Lung (tissue), 12 donors: Measurements from ENCODE around the gene GNAZ. TPM values are rescaled to one million over a fixed set of nuclear protein-coding genes. Genes with fewer than 3 reads are reported as not detected.

Source experiments
- ATAC-seq: fragments of 200-7000 bp; cut with Tn5 transposase; one replicate; pipeline ENCODE4 v1.9.1; 2020; ENCODE audit warnings: moderate number of reproducible peaks; ENCODE audit not compliant: insufficient read depth, low FRiP score
- DNase-seq, 3 donors: peaks; one replicate each; pipeline ENCODE4 v3.0.0-alpha.2; 2013 to 2017
- H3K27ac ChIP-seq, 2 donors: one replicate each; pipeline ENCODE4 v1.5.1; 2013; ENCODE audit warnings: mild to moderate bottlenecking in 2 of 2, moderate library complexity in 2 of 2, control low read depth in 1 of 2, inconsistent platforms in 1 of 2, low read depth in 1 of 2, low read length in 1 of 2
- H3K27me3 ChIP-seq, 3 donors: one replicate each; pipeline ENCODE4 v1.5.1; 2013; ENCODE audit warnings: low read length in 2 of 3; ENCODE audit not compliant: control insufficient read depth in 3 of 3, insufficient read depth in 3 of 3
- H3K36me3 ChIP-seq, 4 donors: one replicate each; pipeline ENCODE4 v1.5.1; 2013; ENCODE audit warnings: low read length in 4 of 4, mild to moderate bottlenecking in 1 of 4, moderate library complexity in 1 of 4; ENCODE audit not compliant: control insufficient read depth in 4 of 4, insufficient read depth in 4 of 4
- H3K4me1 ChIP-seq, 5 donors: one replicate each; pipeline ENCODE4 v1.5.1; 2013; ENCODE audit warnings: low read length in 5 of 5, mild to moderate bottlenecking in 2 of 5, moderate library complexity in 1 of 5; ENCODE audit not compliant: control insufficient read depth in 5 of 5, insufficient read depth in 5 of 5
- H3K4me3 ChIP-seq: one replicate; pipeline ENCODE4 v1.5.1; 2013; ENCODE audit warnings: mild to moderate bottlenecking, control low read depth, moderate library complexity
- H3K9ac ChIP-seq, 2 donors: one replicate each; pipeline ENCODE4 v1.5.1; 2013; ENCODE audit warnings: low read length in 2 of 2, control low read depth in 1 of 2; ENCODE audit not compliant: insufficient read depth in 1 of 2
- H3K9me3 ChIP-seq, 4 donors: one replicate each; pipeline ENCODE4 v1.5.1; 2013; ENCODE audit warnings: low read length in 3 of 4, mild to moderate bottlenecking in 1 of 4, moderate library complexity in 1 of 4; ENCODE audit not compliant: control insufficient read depth in 4 of 4, insufficient read depth in 3 of 4
- WGBS, 2 donors: extraction: QIAGEN DNeasy Blood & Tissue Kit; methylation state at CpG; one replicate each; pipeline ENCODE4 v1.1.7; 2013; 5-methylcytosine and 5-hydroxymethylcytosine counted together
- polyA plus RNA-seq, 2 donors: library from polyadenylated mRNA; stranded (reverse); fragments of 200-250 nt; gene quantifications; one replicate each; pipeline ENCODE4 v1.2.1, GENCODE V29; 2013
- total RNA-seq, 2 donors: library from RNA; depleted of rRNA in 1 of 2; stranded (reverse); fragments of >200 nt in 1 of 2; gene quantifications; one replicate each; pipeline ENCODE4 v1.2.1, GENCODE V29; 2014 to 2021
- TF ChIP-seq, protein P1 (sequence below): IDR thresholded peaks from 2 replicates; pipeline ENCODE4 v1.5.1; 2012; ENCODE audit warnings: mild to moderate bottlenecking; ENCODE audit errors: control extremely low read depth, extremely low read depth
- donor health status: control.
- donor health status: control.
- donor health status: Bipolar disorder and iron deficiency.
- donor health status: healthy.
- donor health status: DM: yes; HTN: yes; CAD: no.

The GNAZ gene
- total and polyA plus RNA-seq, 4 donors = 0.77 to 5.0 (median 2.3) TPM

GRCh38 chr22:23118647-23119493 is 48.6 kb downstream of the GNAZ start:
- ATAC-seq (no peak), DNase-seq (no peak)
- no peaks in the 10 kb centered on the region for H3K9me3 ChIP-seq
- H3K9ac ChIP-seq = no peak overlapping the region
- no peak overlapping the region for H3K4me3 ChIP-seq
- H3K36me3 ChIP-seq = no peaks in the 10 kb centered on the region
- no peaks in the 10 kb centered on the region for H3K4me1 ChIP-seq
- H3K27me3 ChIP-seq = no peaks in the 10 kb centered on the region
- TF ChIP-seq, protein P1, sequence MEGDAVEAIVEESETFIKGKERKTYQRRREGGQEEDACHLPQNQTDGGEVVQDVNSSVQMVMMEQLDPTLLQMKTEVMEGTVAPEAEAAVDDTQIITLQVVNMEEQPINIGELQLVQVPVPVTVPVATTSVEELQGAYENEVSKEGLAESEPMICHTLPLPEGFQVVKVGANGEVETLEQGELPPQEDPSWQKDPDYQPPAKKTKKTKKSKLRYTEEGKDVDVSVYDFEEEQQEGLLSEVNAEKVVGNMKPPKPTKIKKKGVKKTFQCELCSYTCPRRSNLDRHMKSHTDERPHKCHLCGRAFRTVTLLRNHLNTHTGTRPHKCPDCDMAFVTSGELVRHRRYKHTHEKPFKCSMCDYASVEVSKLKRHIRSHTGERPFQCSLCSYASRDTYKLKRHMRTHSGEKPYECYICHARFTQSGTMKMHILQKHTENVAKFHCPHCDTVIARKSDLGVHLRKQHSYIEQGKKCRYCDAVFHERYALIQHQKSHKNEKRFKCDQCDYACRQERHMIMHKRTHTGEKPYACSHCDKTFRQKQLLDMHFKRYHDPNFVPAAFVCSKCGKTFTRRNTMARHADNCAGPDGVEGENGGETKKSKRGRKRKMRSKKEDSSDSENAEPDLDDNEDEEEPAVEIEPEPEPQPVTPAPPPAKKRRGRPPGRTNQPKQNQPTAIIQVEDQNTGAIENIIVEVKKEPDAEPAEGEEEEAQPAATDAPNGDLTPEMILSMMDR = no peak
- WGBS, 2 donors = 94 to 96% methylated on average over 7 of the region's 7 CpGs
- no peak overlapping the region for H3K27ac ChIP-seq

DNA sequence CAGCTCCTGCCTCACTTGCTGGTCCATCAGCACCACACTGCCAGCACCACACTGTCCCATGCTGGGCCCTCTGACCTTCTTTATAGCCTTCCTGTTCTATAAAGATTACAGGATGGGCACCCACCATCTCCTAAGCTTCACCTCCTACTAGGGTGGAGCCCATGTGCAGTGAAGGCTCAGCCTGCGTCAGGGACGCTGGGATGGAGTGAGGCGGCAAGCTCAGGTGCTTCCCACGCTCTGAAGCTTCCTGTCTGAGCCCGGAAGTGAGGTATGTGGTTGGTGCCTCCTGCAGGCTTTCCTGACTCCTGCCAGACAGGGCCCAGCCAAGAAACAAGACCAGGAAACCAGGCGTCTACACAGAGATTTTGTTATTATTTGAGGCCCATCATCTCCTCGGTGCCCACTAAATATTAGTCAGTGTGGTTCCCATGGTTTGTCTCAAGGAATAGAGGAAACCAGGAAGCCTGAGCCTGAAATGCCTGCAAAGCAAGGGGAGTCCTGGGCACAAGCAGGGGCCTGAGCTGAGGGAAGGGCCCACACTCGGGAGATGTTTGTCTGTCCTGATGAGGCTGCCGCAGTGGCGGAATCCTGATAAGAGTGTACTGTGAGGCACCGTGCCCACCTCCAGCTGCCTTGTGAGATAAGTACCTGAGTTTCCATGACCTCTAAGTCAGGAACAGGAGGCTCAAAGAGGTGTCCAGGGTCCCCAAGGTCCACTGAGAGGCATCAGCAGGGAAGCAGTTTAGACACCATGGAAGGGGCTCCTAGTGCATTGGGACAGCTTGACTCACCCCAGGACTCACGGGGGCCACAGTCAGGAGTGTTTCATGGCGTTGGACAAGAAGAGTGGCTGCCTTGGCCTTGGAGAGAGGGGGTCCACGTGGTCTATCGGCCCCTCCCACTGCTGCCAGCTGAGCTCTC is 49.4 kb downstream of the GNAZ start:
- DNase-seq = no peak

DNA sequence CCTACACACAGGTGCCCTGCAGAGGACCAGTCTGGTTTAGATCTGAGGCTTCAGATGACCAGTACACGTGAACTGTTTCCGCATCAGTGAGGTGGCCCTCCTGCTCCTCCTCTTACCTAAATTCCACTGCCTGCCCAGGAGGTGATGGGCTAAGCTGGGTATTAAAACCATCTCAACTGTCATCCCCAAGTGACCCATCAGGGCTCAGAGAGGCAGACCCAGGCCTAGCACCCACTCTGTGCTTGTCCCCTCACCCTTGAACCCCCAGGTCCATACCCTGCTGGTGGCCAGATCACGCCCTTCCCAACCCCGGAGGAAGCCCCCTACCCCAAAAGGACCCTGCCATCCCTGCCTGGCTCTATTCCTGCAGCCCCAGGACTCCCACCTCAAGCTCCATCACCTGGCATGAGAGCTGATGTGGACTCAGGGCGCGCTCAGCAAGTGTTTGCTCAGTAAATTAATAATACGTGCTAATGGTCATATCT is 50.1 kb downstream of the GNAZ start:
- 95% methylated on average over 7 of the region's 7 CpGs for WGBS, 2 donors
- no peak for ATAC-seq
- Histone ChIP-seq H3K4me3 (no peak overlapping the region), H3K9me3 (no peaks in the 10 kb centered on the region), H3K4me1 (peaks cover 0 to 4% (median 0%) of the 10 kb centered on the region in 5 donors), H3K27me3 (no peaks in the 10 kb centered on the region), H3K36me3 (no peaks in the 10 kb centered on the region), H3K27ac (no peak overlapping the region), H3K9ac (no peak overlapping the region)
- no peak for DNase-seq
- TF ChIP-seq, protein P1 = no peak

More for the DNA sequence above, 49.4 kb downstream of the GNAZ start:
- 72% methylated on average over 15 of the region's 15 CpGs for WGBS, 2 donors
- Histone ChIP-seq H3K9me3 (no peaks in the 10 kb centered on the region), H3K9ac (no peak overlapping the region), H3K4me1 (peaks cover 0 to 4% (median 0%) of the 10 kb centered on the region in 5 donors), H3K27ac (no peak overlapping the region), H3K27me3 (no peaks in the 10 kb centered on the region), H3K36me3 (no peaks in the 10 kb centered on the region), H3K4me3 (no peak overlapping the region)
- ATAC-seq = no peak
- TF ChIP-seq, protein P1 = no peak
